ENCODE measurements around the gene COX18.

DNA sequence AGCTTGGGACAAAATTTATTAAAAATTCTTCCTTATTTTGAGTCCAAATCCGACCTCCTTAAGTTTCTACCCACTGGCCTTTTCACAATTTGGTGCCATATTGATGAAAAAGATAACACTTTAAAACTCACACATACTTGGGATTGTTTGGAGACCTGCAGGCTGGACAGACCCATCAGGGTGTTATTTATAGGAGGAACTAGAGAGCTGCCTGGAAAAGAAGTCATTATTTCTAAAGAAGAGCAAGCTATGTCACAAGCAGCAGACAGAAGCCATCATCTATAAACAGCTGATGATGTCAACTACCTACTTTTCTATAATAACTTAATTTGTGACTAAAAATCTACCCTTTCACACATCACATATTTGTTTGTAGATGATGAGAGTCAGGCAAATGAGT lies 56.2 kb downstream of the COX18 start:
- TF ChIP-seq EP300 (IDR thresholded peaks at IDR 0.05; ENCODE audit: low read depth) (no peak), POLR2A (IDR thresholded peaks at IDR 0.05) (no peak)
- TF ChIP-seq, protein P1, sequence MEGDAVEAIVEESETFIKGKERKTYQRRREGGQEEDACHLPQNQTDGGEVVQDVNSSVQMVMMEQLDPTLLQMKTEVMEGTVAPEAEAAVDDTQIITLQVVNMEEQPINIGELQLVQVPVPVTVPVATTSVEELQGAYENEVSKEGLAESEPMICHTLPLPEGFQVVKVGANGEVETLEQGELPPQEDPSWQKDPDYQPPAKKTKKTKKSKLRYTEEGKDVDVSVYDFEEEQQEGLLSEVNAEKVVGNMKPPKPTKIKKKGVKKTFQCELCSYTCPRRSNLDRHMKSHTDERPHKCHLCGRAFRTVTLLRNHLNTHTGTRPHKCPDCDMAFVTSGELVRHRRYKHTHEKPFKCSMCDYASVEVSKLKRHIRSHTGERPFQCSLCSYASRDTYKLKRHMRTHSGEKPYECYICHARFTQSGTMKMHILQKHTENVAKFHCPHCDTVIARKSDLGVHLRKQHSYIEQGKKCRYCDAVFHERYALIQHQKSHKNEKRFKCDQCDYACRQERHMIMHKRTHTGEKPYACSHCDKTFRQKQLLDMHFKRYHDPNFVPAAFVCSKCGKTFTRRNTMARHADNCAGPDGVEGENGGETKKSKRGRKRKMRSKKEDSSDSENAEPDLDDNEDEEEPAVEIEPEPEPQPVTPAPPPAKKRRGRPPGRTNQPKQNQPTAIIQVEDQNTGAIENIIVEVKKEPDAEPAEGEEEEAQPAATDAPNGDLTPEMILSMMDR (IDR thresholded peaks at IDR 0.05) = no peak

Data from transverse colon (tissue), 3 donors.